OCI-LY3 (cell line): ENCODE results near the gene GPATCH1.

ENCODE experiments used
- EZH2phosphoT487 ChIP-seq: fragments of 200-600 bp; shearing (Covaris generic); IDR thresholded peaks from 2 replicates; pipeline ENCODE4 v1.6.1; 2018; ENCODE audit warnings: antibody characterized with exemption, mixed run types, low read depth
- TF ChIP-seq, protein P1 (sequence below): fragments of 200-600, 300-600 bp; sonication (generic); IDR thresholded peaks from 2 replicates; pipeline ENCODE4 v1.5.1; 2014; ENCODE audit warnings: antibody characterized with exemption, low read length, low read depth

DNA sequence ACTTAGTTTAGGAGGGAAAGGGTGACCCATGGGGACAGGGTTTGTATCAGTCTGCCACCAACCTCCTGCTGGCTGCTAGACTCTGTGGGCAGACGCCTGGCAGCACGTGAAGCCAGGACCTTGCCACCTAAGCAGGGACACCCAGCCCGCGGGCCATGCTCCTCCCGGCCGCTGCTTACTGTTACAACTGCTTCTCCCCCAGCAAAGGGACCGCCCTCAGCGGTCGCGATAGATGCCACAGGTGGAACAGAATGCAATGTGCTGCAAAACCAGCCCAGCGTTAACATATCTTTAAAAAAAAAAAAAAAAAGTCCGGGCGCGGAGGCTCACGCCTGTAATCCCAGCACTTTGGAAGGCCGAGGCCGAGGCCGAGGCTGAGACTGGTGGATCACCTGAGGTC, 14.4 kb upstream of the GPATCH1 start:
- TF ChIP-seq, protein P1, sequence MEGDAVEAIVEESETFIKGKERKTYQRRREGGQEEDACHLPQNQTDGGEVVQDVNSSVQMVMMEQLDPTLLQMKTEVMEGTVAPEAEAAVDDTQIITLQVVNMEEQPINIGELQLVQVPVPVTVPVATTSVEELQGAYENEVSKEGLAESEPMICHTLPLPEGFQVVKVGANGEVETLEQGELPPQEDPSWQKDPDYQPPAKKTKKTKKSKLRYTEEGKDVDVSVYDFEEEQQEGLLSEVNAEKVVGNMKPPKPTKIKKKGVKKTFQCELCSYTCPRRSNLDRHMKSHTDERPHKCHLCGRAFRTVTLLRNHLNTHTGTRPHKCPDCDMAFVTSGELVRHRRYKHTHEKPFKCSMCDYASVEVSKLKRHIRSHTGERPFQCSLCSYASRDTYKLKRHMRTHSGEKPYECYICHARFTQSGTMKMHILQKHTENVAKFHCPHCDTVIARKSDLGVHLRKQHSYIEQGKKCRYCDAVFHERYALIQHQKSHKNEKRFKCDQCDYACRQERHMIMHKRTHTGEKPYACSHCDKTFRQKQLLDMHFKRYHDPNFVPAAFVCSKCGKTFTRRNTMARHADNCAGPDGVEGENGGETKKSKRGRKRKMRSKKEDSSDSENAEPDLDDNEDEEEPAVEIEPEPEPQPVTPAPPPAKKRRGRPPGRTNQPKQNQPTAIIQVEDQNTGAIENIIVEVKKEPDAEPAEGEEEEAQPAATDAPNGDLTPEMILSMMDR, result no peak
- TF ChIP-seq EZH2phosphoT487, result no peak
